Naive thymus-derived CD4-positive, alpha-beta T cell (primary cell): ENCODE data around the gene SIAH1. TPM values are rescaled to one million over a fixed set of nuclear protein-coding genes. Genes with fewer than 3 reads are reported as not detected.
"Not testable (repeated sequence)": the region's sequence is repeated elsewhere in the genome, so short reads cannot be mapped to it uniquely, and the experiment has no call there.

ENCODE experiments used
- ATAC-seq: fragments of 150-1000 bp; cut with Tn5 transposase; 2 replicates; pipeline ENCODE4 v1.10.0; 2021; ENCODE audit warnings: mild to moderate bottlenecking, moderate library complexity
- CTCF ChIA-PET: fragments of 350-600 bp; sonication (Branson Sonifier 250); formaldehyde crosslinking; loops from one replicate; lab custom pipeline; 2021; ENCODE audit warnings: antibody characterized with exemption; lab: Charles Lee
- POLR2A ChIA-PET: fragments of 350-600 bp; sonication (Branson Sonifier 250); formaldehyde crosslinking; loops from one replicate; lab custom pipeline; 2021; ENCODE audit warnings: antibody characterized with exemption, inconsistent platforms; lab: Charles Lee
- DNase-seq, 9 donors: peaks; one replicate each; pipeline versions ENCODE4 v3.0.0 to v3.0.0-alpha.2; 2020 to 2022; ENCODE audit warnings: mixed read lengths in 1 of 9
- H3K27ac ChIP-seq: one replicate; pipeline ENCODE4 v1.7.0; 2013; ENCODE audit warnings: mild to moderate bottlenecking, low read depth, low read length, moderate library complexity
- H3K27me3 ChIP-seq, 2 donors: one replicate each; pipeline ENCODE4 v1.7.0; 2013; ENCODE audit warnings: low read length in 2 of 2, mild to moderate bottlenecking in 2 of 2, moderate library complexity in 2 of 2; ENCODE audit not compliant: control insufficient read depth in 2 of 2, insufficient read depth in 2 of 2
- H3K36me3 ChIP-seq, 3 experiments: 1 replicate in 2 of 3; 2 replicates in 1 of 3; pipeline ENCODE4 v1.7.0; 2013; ENCODE audit warnings: low read length in 3 of 3, mild to moderate bottlenecking in 3 of 3, moderate library complexity in 1 of 3; ENCODE audit not compliant: insufficient read depth in 3 of 3, control insufficient read depth in 2 of 3
- H3K4me1 ChIP-seq, 2 donors: one replicate each; pipeline ENCODE4 v1.7.0; 2013; ENCODE audit warnings: low read length in 2 of 2, mild to moderate bottlenecking in 2 of 2, moderate library complexity in 1 of 2; ENCODE audit not compliant: control insufficient read depth in 2 of 2, insufficient read depth in 2 of 2
- H3K4me3 ChIP-seq: 2 replicates; pipeline ENCODE4 v1.7.0; 2013; ENCODE audit warnings: mild to moderate bottlenecking, low read length
- H3K9me3 ChIP-seq, 3 experiments: 1 replicate in 2 of 3; 2 replicates in 1 of 3; pipeline ENCODE4 v1.7.0; 2013; ENCODE audit warnings: low read length in 3 of 3; ENCODE audit not compliant: control insufficient read depth in 2 of 3
- H3K27ac Mint-ChIP-seq, 9 donors: one replicate each; pipeline ENCODE4 v1.8.0; 2020 to 2022; ENCODE audit warnings: mixed read lengths in 9 of 9, mild to moderate bottlenecking in 8 of 9, moderate library complexity in 5 of 9, inconsistent platforms in 2 of 9
- H3K27me3 Mint-ChIP-seq, 5 donors: one replicate each; pipeline ENCODE4 v1.8.0; 2021 to 2022; ENCODE audit warnings: mixed read lengths in 5 of 5, mild to moderate bottlenecking in 1 of 5
- H3K36me3 Mint-ChIP-seq, 5 donors: one replicate each; pipeline ENCODE4 v1.8.0; 2020 to 2022; ENCODE audit warnings: mixed read lengths in 5 of 5, mild to moderate bottlenecking in 3 of 5, inconsistent platforms in 1 of 5
- H3K4me1 Mint-ChIP-seq, 7 donors: one replicate each; pipeline ENCODE4 v1.8.0; 2020 to 2022; ENCODE audit warnings: mixed read lengths in 7 of 7, mild to moderate bottlenecking in 3 of 7, inconsistent platforms in 1 of 7
- H3K4me3 Mint-ChIP-seq, 10 donors: one replicate each; pipeline ENCODE4 v1.8.0; 2020 to 2022; ENCODE audit warnings: mild to moderate bottlenecking in 10 of 10, mixed read lengths in 10 of 10, moderate library complexity in 6 of 10, inconsistent platforms in 2 of 10
- H3K9me3 Mint-ChIP-seq, 11 donors: one replicate each; pipeline ENCODE4 v1.8.0; 2020 to 2022; ENCODE audit warnings: mixed read lengths in 11 of 11, mild to moderate bottlenecking in 4 of 11, inconsistent platforms in 1 of 11, moderate library complexity in 1 of 11
- intact Hi-C, 2 donors: fragments of 100-400 bp; cut with micrococcal nuclease; formaldehyde crosslinking; loops; one replicate each; pipeline ENCODE4 v1.15.1; 2023
- polyA plus RNA-seq, 2 donors: library from polyadenylated mRNA; unstranded; fragments of 300-500 nt; fragmentation: Illumina TruSeq; gene quantifications; one replicate each; pipeline ENCODE4 v1.2.3, GENCODE V29; 2021
- total RNA-seq, 6 experiments: library from RNA in 5 of 6; stranded (reverse) in 5 of 6; gene quantifications; 1 replicate in 5 of 6; 2 replicates in 1 of 6; pipeline ENCODE4 v1.2.3 and lab custom pipeline; 2021 to 2026

Gene SIAH1
- total and polyA plus RNA-seq, 7 experiments from 2014 or later, result 14.5 to 51.1 (median 19.8) TPM

GRCh38 chr16:48409839-48410632, 24.8 kb upstream of the SIAH1 start:
- H3K4me1 ChIP-seq, result no peaks in the 10 kb centered on the region
- Mint-ChIP-seq H3K9me3 (no peaks in the 10 kb centered on the region), H3K4me3 (no peak overlapping the region), H3K36me3 (no peaks in the 10 kb centered on the region), H3K27ac (no peak overlapping the region), H3K27me3 (peaks cover 0 to 7% (median 3%) of the 10 kb centered on the region in 5 donors), H3K4me1 (peaks cover 0 to 6% (median 0%) of the 10 kb centered on the region in 7 donors)
- H3K36me3 ChIP-seq, result no peaks in the 10 kb centered on the region
- ChIA-PET POLR2A (interaction anchor here (0.6 kb wide), 1 partner anchor 36 kb away, joined by 6 read pairs; no protein-coding TSS in a partner anchor), CTCF (no interaction called here)
- H3K4me3 ChIP-seq, result no peak overlapping the region
- no peak overlapping the region for H3K27ac ChIP-seq
- ATAC-seq, result no peak
- intact Hi-C loops, result no loop called here
- no peaks in the 10 kb centered on the region for H3K9me3 ChIP-seq
- no peak for DNase-seq
- H3K27me3 ChIP-seq, result no peaks in the 10 kb centered on the region

- Histone ChIP-seq H3K4me1 (no peaks in the 10 kb centered on the region), H3K36me3 (no peaks in the 10 kb centered on the region), H3K27ac (no peak overlapping the region), H3K4me3 (no peak overlapping the region), H3K27me3 (no peaks in the 10 kb centered on the region), H3K9me3 (no peaks in the 10 kb centered on the region)
- peaks cover 0 to 7% (median 3%) of the 10 kb centered on the region in 5 donors for H3K27me3 Mint-ChIP-seq
- POLR2A ChIA-PET, result no interaction called here
- no peak for ATAC-seq
- no peaks in the 10 kb centered on the region for H3K9me3 Mint-ChIP-seq
- no peaks in the 10 kb centered on the region for H3K36me3 Mint-ChIP-seq
- CTCF ChIA-PET, result no interaction called here
- H3K4me3 Mint-ChIP-seq, result no peak overlapping the region
- H3K4me1 Mint-ChIP-seq, result peaks cover 0 to 8% (median 0%) of the 10 kb centered on the region in 7 donors
- no peak for DNase-seq
- H3K27ac Mint-ChIP-seq, result no peak overlapping the region
- intact Hi-C loops, result no loop called here
Measured at GRCh38 chr16:48408688-48409087, 23.5 kb upstream of the SIAH1 start.

- DNase-seq, result no peak
- Mint-ChIP-seq H3K4me1 (peaks cover 0 to 13% (median 4%) of the 10 kb centered on the region in 7 donors), H3K9me3 (no peaks in the 10 kb centered on the region), H3K4me3 (no peak overlapping the region), H3K36me3 (no peaks in the 10 kb centered on the region), H3K27me3 (peaks cover 0 to 7% (median 0%) of the 10 kb centered on the region in 5 donors), H3K27ac (no peak overlapping the region)
- POLR2A ChIA-PET, result no interaction called here
- CTCF ChIA-PET, result no interaction called here
- Histone ChIP-seq H3K9me3 (no peaks in the 10 kb centered on the region), H3K36me3 (no peaks in the 10 kb centered on the region), H3K4me3 (no peak overlapping the region), H3K27ac (no peak overlapping the region), H3K27me3 (no peaks in the 10 kb centered on the region), H3K4me1 (no peaks in the 10 kb centered on the region)
- ATAC-seq, result no peak
- intact Hi-C loops, result no loop called here
Measured at GRCh38 chr16:48405907-48406306, 20.7 kb upstream of the SIAH1 start.

GRCh38 chr16:48405153-48405552, 19.9 kb upstream of the SIAH1 start:
- Mint-ChIP-seq H3K36me3 (no peaks in the 10 kb centered on the region), H3K9me3 (no peaks in the 10 kb centered on the region), H3K4me3 (no peak overlapping the region), H3K27ac (no peak overlapping the region), H3K4me1 (peaks cover 0 to 13% (median 4%) of the 10 kb centered on the region in 7 donors), H3K27me3 (peaks cover 0 to 7% (median 0%) of the 10 kb centered on the region in 5 donors)
- Histone ChIP-seq H3K27me3 (no peaks in the 10 kb centered on the region), H3K9me3 (no peaks in the 10 kb centered on the region), H3K4me3 (no peak overlapping the region), H3K27ac (no peak overlapping the region), H3K4me1 (no peaks in the 10 kb centered on the region), H3K36me3 (no peaks in the 10 kb centered on the region)
- no peak for ATAC-seq
- intact Hi-C loops, result no loop called here
- POLR2A ChIA-PET, result no interaction called here
- CTCF ChIA-PET, result no interaction called here
- no peak for DNase-seq

- POLR2A ChIA-PET, CTCF ChIA-PET, H3K4me3 Mint-ChIP-seq, ATAC-seq, H3K9me3 Mint-ChIP-seq, H3K27ac ChIP-seq, H3K27me3 Mint-ChIP-seq, H3K27me3 ChIP-seq, H3K36me3 ChIP-seq, H3K27ac Mint-ChIP-seq, DNase-seq, H3K9me3 ChIP-seq, intact Hi-C loops, H3K36me3 Mint-ChIP-seq, H3K4me1 ChIP-seq, H3K4me3 ChIP-seq: not testable (repeated sequence)
- peaks cover 0 to 13% (median 4%) of the 10 kb centered on the region in 7 donors for H3K4me1 Mint-ChIP-seq
Measured at GRCh38 chr16:48402547-48402946, 17.3 kb upstream of the SIAH1 start.

GRCh38 chr16:48395375-48395774, 10.2 kb upstream of the SIAH1 start:
- no peaks in the 10 kb centered on the region for H3K9me3 Mint-ChIP-seq
- peaks cover 0 to 9% (median 0%) of the 10 kb centered on the region in 7 donors for H3K4me1 Mint-ChIP-seq
- Histone ChIP-seq H3K4me3 (no peak overlapping the region), H3K9me3 (no peaks in the 10 kb centered on the region), H3K27ac (no peak overlapping the region), H3K27me3 (no peaks in the 10 kb centered on the region), H3K36me3 (no peaks in the 10 kb centered on the region), H3K4me1 (no peaks in the 10 kb centered on the region)
- POLR2A ChIA-PET, result interaction anchor here (0.6 kb wide), 1 partner anchor 50 kb away, joined by 5 read pairs; no protein-coding TSS in a partner anchor
- CTCF ChIA-PET, result no interaction called here
- no peak overlapping the region for H3K27ac Mint-ChIP-seq
- no peak overlapping the region for H3K4me3 Mint-ChIP-seq
- H3K27me3 Mint-ChIP-seq, result no peaks in the 10 kb centered on the region
- H3K36me3 Mint-ChIP-seq, result no peaks in the 10 kb centered on the region
- intact Hi-C loops, result no loop called here
- DNase-seq (no peak), ATAC-seq (no peak)

- no peak overlapping the region for H3K27ac Mint-ChIP-seq
- Histone ChIP-seq H3K27me3 (no peaks in the 10 kb centered on the region), H3K36me3 (no peaks in the 10 kb centered on the region), H3K9me3 (no peaks in the 10 kb centered on the region), H3K4me3 (no peak overlapping the region), H3K4me1 (no peaks in the 10 kb centered on the region), H3K27ac (no peak overlapping the region)
- H3K9me3 Mint-ChIP-seq, result no peaks in the 10 kb centered on the region
- ATAC-seq (no peak), DNase-seq (no peak)
- POLR2A ChIA-PET, result interaction anchor here (0.8 kb wide), 1 partner anchor 9 kb away, joined by 3 read pairs; no protein-coding TSS in a partner anchor
- intact Hi-C loops, result no loop called here
- CTCF ChIA-PET, result interaction anchor here (0.6 to 0.8 kb wide), 3 partner anchors 40 to 1527 kb away, joined by 3 to 4 read pairs (median 4); no protein-coding TSS in a partner anchor
- no peaks in the 10 kb centered on the region for H3K27me3 Mint-ChIP-seq
- no peak overlapping the region for H3K4me3 Mint-ChIP-seq
- no peaks in the 10 kb centered on the region for H3K36me3 Mint-ChIP-seq
- H3K4me1 Mint-ChIP-seq, result peaks cover 0 to 9% (median 0%) of the 10 kb centered on the region in 7 donors
Measured at GRCh38 chr16:48394355-48394703, 9.1 kb upstream of the SIAH1 start.
